Neural cell (in vitro differentiated cells): Measurements from ENCODE around the gene GAB1.

Experiments
- EP300 ChIP-seq: fragments of 450-650 bp; conservative IDR thresholded peaks from 2 replicates; pipeline ENCODE4 v1.6.1; 2014; ENCODE audit warnings: antibody characterized with exemption, mild to moderate bottlenecking, moderate library complexity; ENCODE audit not compliant: poor library complexity, severe bottlenecking
- EZH2 ChIP-seq: fragments of 200-600, 300-800 bp; shearing (Covaris generic), sonication (generic); IDR thresholded peaks from 2 replicates; pipeline ENCODE4 v1.6.1; 2014; ENCODE audit warnings: antibody characterized with exemption, low read length, borderline replicate concordance, mild to moderate bottlenecking; ENCODE audit not compliant: insufficient read depth, poor library complexity, severe bottlenecking
- TF ChIP-seq, protein P1 (sequence below): fragments of 450-650 bp; IDR thresholded peaks from 2 replicates; pipeline ENCODE4 v1.5.1; 2014; ENCODE audit warnings: antibody characterized with exemption, mild to moderate bottlenecking, moderate library complexity; ENCODE audit not compliant: poor library complexity, severe bottlenecking

DNA sequence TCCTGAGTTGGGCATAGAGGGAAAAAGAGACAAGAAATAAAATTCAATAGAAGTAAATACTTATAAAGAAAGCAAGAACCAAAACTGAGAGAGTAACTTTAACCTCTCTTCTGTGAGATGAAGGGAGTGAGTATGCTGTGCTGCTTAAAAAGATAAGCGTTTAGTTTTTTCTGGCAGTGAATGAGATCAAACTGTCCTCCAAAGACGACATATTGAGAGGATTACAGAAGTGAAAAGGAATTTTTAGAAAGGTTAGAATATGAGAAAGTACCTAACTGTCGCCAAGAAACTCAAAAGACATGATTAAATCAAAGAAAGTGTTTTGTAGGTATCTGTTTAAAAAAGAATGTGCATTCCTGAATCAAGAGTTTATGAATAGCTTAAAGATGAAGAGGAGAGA is 16.0 kb downstream of the GAB1 start:
- TF ChIP-seq, protein P1, sequence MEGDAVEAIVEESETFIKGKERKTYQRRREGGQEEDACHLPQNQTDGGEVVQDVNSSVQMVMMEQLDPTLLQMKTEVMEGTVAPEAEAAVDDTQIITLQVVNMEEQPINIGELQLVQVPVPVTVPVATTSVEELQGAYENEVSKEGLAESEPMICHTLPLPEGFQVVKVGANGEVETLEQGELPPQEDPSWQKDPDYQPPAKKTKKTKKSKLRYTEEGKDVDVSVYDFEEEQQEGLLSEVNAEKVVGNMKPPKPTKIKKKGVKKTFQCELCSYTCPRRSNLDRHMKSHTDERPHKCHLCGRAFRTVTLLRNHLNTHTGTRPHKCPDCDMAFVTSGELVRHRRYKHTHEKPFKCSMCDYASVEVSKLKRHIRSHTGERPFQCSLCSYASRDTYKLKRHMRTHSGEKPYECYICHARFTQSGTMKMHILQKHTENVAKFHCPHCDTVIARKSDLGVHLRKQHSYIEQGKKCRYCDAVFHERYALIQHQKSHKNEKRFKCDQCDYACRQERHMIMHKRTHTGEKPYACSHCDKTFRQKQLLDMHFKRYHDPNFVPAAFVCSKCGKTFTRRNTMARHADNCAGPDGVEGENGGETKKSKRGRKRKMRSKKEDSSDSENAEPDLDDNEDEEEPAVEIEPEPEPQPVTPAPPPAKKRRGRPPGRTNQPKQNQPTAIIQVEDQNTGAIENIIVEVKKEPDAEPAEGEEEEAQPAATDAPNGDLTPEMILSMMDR = no peak
- TF ChIP-seq EP300 = no peak
- no peak for TF ChIP-seq EZH2
